ENCODE data around the gene EPHA2.

EPHA2 gene

DNA sequence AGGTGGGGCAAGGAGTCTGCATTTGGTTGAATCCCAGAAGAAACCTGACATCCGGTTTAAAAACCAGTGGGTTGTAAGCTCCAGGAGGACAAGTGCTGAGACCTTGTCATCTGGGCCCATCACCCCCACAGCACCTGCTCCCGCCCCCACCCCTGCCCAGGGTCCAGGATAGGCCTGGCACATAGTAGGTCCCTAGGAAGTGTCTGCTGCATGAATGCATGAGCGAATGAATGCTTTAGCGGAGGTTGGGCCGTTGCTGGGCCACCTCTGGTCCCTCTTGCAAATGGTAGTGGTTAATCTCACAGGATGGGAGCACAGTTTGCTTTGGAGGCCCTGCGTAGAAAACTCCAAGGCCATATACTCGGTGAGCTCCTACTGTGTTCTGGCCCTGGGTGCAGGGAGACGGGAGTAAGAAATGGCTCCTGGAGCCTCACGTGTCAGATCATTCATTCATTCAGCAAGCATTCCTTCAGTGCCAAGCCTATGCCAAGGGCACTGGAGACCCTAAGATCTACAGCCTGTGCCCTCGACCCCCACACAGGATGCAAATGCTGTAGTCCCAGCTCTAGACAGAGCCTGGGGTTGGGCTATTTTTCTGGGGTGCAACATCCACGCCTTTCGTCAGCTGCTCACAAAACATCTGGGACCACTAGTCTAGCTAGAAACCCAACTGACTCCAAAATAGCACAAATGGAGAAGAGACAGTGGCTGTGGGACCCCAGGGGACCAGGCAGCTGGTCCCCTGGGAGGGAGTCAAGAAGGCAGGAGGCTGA, 28.9 kb downstream of the EPHA2 start:
- no peak overlapping the region for H3K4me3 ChIP-seq (ENCODE audit: low read depth, low read length)
- no peak overlapping the region for H3K9ac ChIP-seq
- no peak for TF ChIP-seq CTCF (IDR thresholded peaks at IDR 0.05)
- no peaks in the 10 kb centered on the region for H3K79me2 ChIP-seq
- H3K36me3 ChIP-seq (ENCODE audit: control insufficient read depth, insufficient read depth, low read length): no peaks in the 10 kb centered on the region
- no peaks in the 10 kb centered on the region for H3K4me1 ChIP-seq
- no peaks in the 10 kb centered on the region for H3K9me3 ChIP-seq (ENCODE audit: control insufficient read depth, low read length)
- no peak overlapping the region for H3K4me2 ChIP-seq (ENCODE audit: low read length)
- no peak overlapping the region for H3K27ac ChIP-seq
- H2AFZ ChIP-seq: no peak overlapping the region
- no peaks in the 10 kb centered on the region for H3K27me3 ChIP-seq (ENCODE audit: control insufficient read depth, insufficient read depth, low read length)

DNA sequence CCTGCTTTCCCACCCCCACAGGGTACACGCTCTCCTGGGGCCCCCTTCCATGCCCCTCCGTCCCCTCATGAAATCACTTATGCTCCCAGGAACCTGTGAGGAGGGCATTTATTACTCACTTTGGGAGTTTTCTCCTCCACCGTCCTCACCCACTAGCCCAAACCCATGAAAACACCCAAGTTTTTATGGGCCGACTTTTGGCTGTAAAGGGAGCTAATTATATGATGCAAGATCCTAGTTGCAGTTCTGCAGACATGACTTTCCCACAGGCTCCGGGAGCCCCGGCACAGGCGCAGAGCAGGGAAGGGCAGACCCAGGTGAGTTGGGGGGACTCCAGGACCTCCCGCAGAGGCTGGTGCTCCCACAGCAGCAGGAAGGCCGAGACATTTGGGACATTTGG, 29.7 kb downstream of the EPHA2 start:
- H3K9ac ChIP-seq: no peak overlapping the region
- H3K27me3 ChIP-seq (ENCODE audit: control insufficient read depth, insufficient read depth, low read length): no peaks in the 10 kb centered on the region
- no peaks in the 10 kb centered on the region for H3K4me1 ChIP-seq
- H2AFZ ChIP-seq: no peak overlapping the region
- H3K4me3 ChIP-seq (ENCODE audit: low read depth, low read length): no peak overlapping the region
- H3K79me2 ChIP-seq: no peaks in the 10 kb centered on the region
- no peaks in the 10 kb centered on the region for H3K36me3 ChIP-seq (ENCODE audit: control insufficient read depth, insufficient read depth, low read length)
- no peak overlapping the region for H3K27ac ChIP-seq
- no peaks in the 10 kb centered on the region for H3K9me3 ChIP-seq (ENCODE audit: control insufficient read depth, low read length)
- H3K4me2 ChIP-seq (ENCODE audit: low read length): no peak overlapping the region
- no peak for TF ChIP-seq CTCF (IDR thresholded peaks at IDR 0.05)

DNA sequence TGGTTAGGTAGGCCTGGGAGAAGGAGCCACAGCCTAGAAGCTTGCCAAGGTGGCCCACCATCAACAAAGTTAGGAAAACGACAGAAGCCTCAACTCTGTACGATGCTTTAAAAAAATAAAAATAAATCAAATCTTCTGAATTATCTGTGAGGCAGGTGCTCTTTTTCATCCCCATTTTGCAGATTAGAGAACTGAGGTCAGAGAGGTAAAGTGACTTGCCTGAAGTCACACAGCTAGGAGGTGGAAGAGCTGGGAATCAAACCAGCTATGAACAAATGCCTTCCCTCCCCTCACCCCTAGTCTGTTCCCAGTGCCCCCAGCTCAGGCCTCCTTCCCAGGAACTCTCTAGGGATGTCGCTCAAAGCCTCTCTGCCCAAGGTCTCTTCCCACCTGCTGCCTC, 30.4 kb downstream of the EPHA2 start:
- Histone ChIP-seq H3K27me3 (ENCODE audit: control insufficient read depth, insufficient read depth, low read length) (no peaks in the 10 kb centered on the region), H3K79me2 (no peaks in the 10 kb centered on the region), H3K4me3 (ENCODE audit: low read depth, low read length) (no peak overlapping the region), H2AFZ (no peak overlapping the region), H3K4me2 (ENCODE audit: low read length) (no peak overlapping the region), H3K36me3 (ENCODE audit: control insufficient read depth, insufficient read depth, low read length) (no peaks in the 10 kb centered on the region), H3K9ac (no peak overlapping the region), H3K4me1 (no peaks in the 10 kb centered on the region), H3K27ac (no peak overlapping the region), H3K9me3 (ENCODE audit: control insufficient read depth, low read length) (no peaks in the 10 kb centered on the region)
- no peak for TF ChIP-seq CTCF (IDR thresholded peaks at IDR 0.05)

- TF ChIP-seq CTCF (IDR thresholded peaks at IDR 0.05): no peak
- Histone ChIP-seq H3K79me2 (no peaks in the 10 kb centered on the region), H3K36me3 (ENCODE audit: control insufficient read depth, insufficient read depth, low read length) (no peaks in the 10 kb centered on the region), H3K4me2 (ENCODE audit: low read length) (no peak overlapping the region), H3K27ac (no peak overlapping the region), H2AFZ (no peak overlapping the region), H3K27me3 (ENCODE audit: control insufficient read depth, insufficient read depth, low read length) (no peaks in the 10 kb centered on the region), H3K4me1 (no peaks in the 10 kb centered on the region), H3K9ac (no peak overlapping the region), H3K4me3 (ENCODE audit: low read depth, low read length) (no peak overlapping the region), H3K9me3 (ENCODE audit: control insufficient read depth, low read length) (no peaks in the 10 kb centered on the region)
Observed at GRCh38 chr1:16125088-16125470, 30.8 kb downstream of the EPHA2 start.
